Activated CD8-positive, alpha-beta memory T cell treated with anti-CD3 and anti-CD28 coated beads for 48 hours (primary cell): ENCODE results near the gene MALAT1.

Experiments
- DNase-seq, 3 experiments: peaks; one replicate each; pipeline ENCODE4 v3.0.0-alpha.2; 2020; ENCODE audit warnings: low read depth in 2 of 3, low spot score in 2 of 3

MALAT1 gene

DNA sequence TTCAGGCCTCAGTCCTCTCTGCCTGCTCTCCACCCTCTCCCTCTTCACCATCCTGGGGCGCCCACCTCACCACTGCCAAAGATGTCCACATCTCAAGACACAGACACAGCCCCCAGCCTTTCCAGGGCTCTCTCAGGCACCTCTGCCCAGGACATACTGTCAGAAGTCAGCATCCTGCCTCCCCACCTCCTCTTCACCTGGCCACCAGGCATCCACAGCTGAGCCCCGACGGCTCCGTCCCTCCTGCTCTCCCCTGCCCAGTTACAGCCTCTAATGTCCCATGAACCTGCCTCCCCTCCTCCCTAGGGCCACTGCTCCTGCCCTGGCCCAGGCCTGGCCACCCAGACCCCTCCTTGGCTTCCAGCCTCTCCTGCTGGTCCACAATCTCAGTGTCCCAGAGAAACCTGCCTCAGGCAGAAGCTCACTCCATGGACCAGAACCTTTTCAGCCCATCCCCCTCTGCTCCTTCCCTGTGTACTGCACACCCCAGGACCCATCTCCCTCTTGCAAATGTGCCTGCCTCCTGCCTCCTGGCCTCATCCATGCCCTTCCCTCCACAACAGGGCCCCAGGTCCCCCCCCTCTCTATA is 56.1 kb downstream of the MALAT1 start:
- no peak for DNase-seq

DNA sequence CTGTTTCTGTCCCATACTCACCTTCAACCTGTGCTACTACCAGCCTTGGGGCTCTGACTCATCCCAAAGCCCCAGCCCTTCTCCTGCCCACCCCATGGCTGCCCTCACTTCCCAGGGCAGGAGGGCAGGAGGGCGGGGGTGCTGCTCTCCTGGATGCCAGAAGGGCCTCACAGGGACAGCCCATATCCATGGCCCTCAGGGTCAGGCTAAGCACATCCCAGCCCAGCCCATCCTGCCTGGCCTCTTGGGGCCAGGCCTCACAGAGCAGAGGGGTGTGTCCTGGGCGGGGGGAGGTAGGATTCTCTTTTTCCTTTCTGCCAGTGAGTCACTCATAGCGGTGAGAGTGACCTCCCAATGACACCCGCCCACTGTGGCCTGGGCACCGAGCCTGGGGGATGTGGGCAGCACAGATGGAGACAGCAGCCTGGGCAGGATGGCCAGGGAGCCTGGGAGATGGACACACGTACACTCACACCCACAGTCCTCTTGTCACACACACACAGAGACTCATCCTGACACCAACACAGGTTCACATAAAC is 56.9 kb downstream of the MALAT1 start:
- DNase-seq = no peak
